ENCODE results near the gene ARFRP1. TPM values are rescaled to one million over a fixed set of nuclear protein-coding genes. Genes with fewer than 3 reads are reported as not detected.

The ARFRP1 gene
- total and polyA plus RNA-seq, 8 donors: 13.9 to 47.7 (median 22.8) TPM

GRCh38 chr20:63693733-63694583 is 13.8 kb downstream of the ARFRP1 start:
- no peak for TF ChIP-seq CTCF (IDR thresholded peaks at IDR 0.05)
- H3K36me3 ChIP-seq: no peaks in the 10 kb centered on the region
- 86 to 92% methylated on average over 21 of the region's 21 CpGs for WGBS, 2 donors
- no peak for ATAC-seq
- intact Hi-C loops (cut with DNase I): no loop called here
- H3K9me3 ChIP-seq: no peaks in the 10 kb centered on the region
- no peak overlapping the region for H3K27ac ChIP-seq
- H3K4me1 ChIP-seq: peaks cover 0 to 12% (median 0%) of the 10 kb centered on the region in 3 donors
- H3K4me3 ChIP-seq: no peak overlapping the region
- H3K27me3 ChIP-seq: no peaks in the 10 kb centered on the region
- no peak for FAIRE-seq
- peak in 2 of 6 donors; percentile 39 to 45 for DNase-seq

- H3K36me3 ChIP-seq: no peaks in the 10 kb centered on the region
- H3K9me3 ChIP-seq: no peaks in the 10 kb centered on the region
- H3K27me3 ChIP-seq: no peaks in the 10 kb centered on the region
- no peak for TF ChIP-seq CTCF (IDR thresholded peaks at IDR 0.05)
- ATAC-seq (no peak), DNase-seq (peak in 2 of 6 donors; percentile 31 to 60), FAIRE-seq (no peak)
- 88 to 90% methylated on average over 10 of the region's 10 CpGs for WGBS, 2 donors
- peaks cover 0 to 12% (median 0%) of the 10 kb centered on the region in 3 donors for H3K4me1 ChIP-seq
- H3K27ac ChIP-seq: no peak overlapping the region
- intact Hi-C loops (cut with DNase I): no loop called here
- no peak overlapping the region for H3K4me3 ChIP-seq
Measured at GRCh38 chr20:63693083-63693732, 14.6 kb downstream of the ARFRP1 start.

GRCh38 chr20:63692436-63693082 is 15.2 kb downstream of the ARFRP1 start:
- Histone ChIP-seq H3K36me3 (no peaks in the 10 kb centered on the region), H3K27ac (no peak overlapping the region), H3K27me3 (no peaks in the 10 kb centered on the region), H3K4me3 (no peak overlapping the region), H3K9me3 (no peaks in the 10 kb centered on the region), H3K4me1 (peaks cover 0 to 12% (median 0%) of the 10 kb centered on the region in 3 donors)
- no peak for FAIRE-seq
- 72 to 73% methylated on average over 18 to 20 of the region's 20 CpGs for WGBS, 2 donors
- no peak for TF ChIP-seq CTCF (IDR thresholded peaks at IDR 0.05)
- ATAC-seq: peak in 1 of 4 donors; percentile 5
- peak in 2 of 6 donors; percentile 26 to 76 for DNase-seq
- intact Hi-C loops (cut with DNase I): no loop called here

GRCh38 chr20:63691711-63692435 is 15.9 kb downstream of the ARFRP1 start:
- 88 to 90% methylated on average over 21 of the region's 21 CpGs for WGBS, 2 donors
- ATAC-seq (peak in 1 of 4 donors; percentile 5), FAIRE-seq (no peak), DNase-seq (peak in 2 of 6 donors; percentile 42 to 69)
- H3K27ac ChIP-seq: no peak overlapping the region
- intact Hi-C loops (cut with DNase I): no loop called here
- H3K36me3 ChIP-seq: no peaks in the 10 kb centered on the region
- peaks cover 0 to 5% (median 0%) of the 10 kb centered on the region in 3 donors for H3K4me1 ChIP-seq
- no peak for TF ChIP-seq CTCF (IDR thresholded peaks at IDR 0.05)
- no peaks in the 10 kb centered on the region for H3K9me3 ChIP-seq
- H3K4me3 ChIP-seq: no peak overlapping the region
- H3K27me3 ChIP-seq: no peaks in the 10 kb centered on the region

Data from pancreas (tissue), 10 donors.